ENCODE data around the gene C4orf54. TPM values are rescaled to one million over a fixed set of nuclear protein-coding genes. Genes with fewer than 3 reads are reported as not detected.

C4orf54 gene
- total RNA-seq, 1 experiment from 2014 or later: not detected

GRCh38 chr4:99608417-99608816 lies 49.2 kb downstream of the C4orf54 start:
- H3K36me3 ChIP-seq (ENCODE audit: control insufficient read depth, insufficient read depth, low read length): no peaks in the 10 kb centered on the region
- ChIA-PET CTCF (no interaction called here), POLR2A (no interaction called here)
- in situ Hi-C loops (cut with HindIII; ENCODE audit: low pct_unique_long_range_greater_than_20kb, low sequenced_read_pairs) (no loop called here), intact Hi-C loops (cut with micrococcal nuclease; ENCODE audit: unreplicated experiment) (no loop called here)
- no peak overlapping the region for H3K4me3 ChIP-seq (ENCODE audit: low read depth in 2 of 2, low read length in 2 of 2)
- H3K4me1 ChIP-seq (ENCODE audit: control insufficient read depth, insufficient read depth, low read length): no peaks in the 10 kb centered on the region
- no peak overlapping the region for H3K27ac ChIP-seq (ENCODE audit: low read length)
- no TSS peak for BruUV-seq (replicated peaks)
- DNase-seq (ENCODE audit: low read depth, low spot score) (no peak), ATAC-seq (no peak)
- H3K9me3 ChIP-seq (ENCODE audit: control insufficient read depth, insufficient read depth, low read depth, low read length): no peaks in the 10 kb centered on the region
- no peaks in the 10 kb centered on the region for H3K27me3 ChIP-seq (ENCODE audit: control insufficient read depth, insufficient read depth, low read length)
- TF ChIP-seq REST (IDR thresholded peaks at IDR 0.05; ENCODE audit: insufficient read depth in 1 of 2, low read depth in 2 of 2, low read length in 1 of 2): no peak
- TF ChIP-seq CTCF (IDR thresholded peaks at IDR 0.05): no peak
- no peak for TF ChIP-seq POLR2AphosphoS5 (IDR thresholded peaks at IDR 0.05; ENCODE audit: low read depth, low read length)
- no peak for TF ChIP-seq SIN3A (IDR thresholded peaks at IDR 0.05; ENCODE audit: borderline replicate concordance, insufficient read depth, low read depth, low read length)
- no peak for TF ChIP-seq TCF7L2 (IDR thresholded peaks at IDR 0.05; ENCODE audit: low read depth, low read length)

Other genes starting within 250 kb of the C4orf54 start
- not detected for gene ADH7, start 222.5 kb downstream of the C4orf54 start, total RNA-seq (2021; ENCODE audit: unreplicated experiment)
- gene C4orf17, start 146.8 kb downstream of the C4orf54 start, total RNA-seq (2021; ENCODE audit: unreplicated experiment): not detected
- gene TRMT10A, start 93.8 kb downstream of the C4orf54 start, total RNA-seq (2021; ENCODE audit: unreplicated experiment): 1.4 TPM
- 0.26 TPM for gene MTTP, start 83.0 kb downstream of the C4orf54 start, total RNA-seq (2021; ENCODE audit: unreplicated experiment)
- not detected for gene DAPP1, start 159.0 kb upstream of the C4orf54 start, total RNA-seq (2021; ENCODE audit: unreplicated experiment)
- gene LAMTOR3, start 236.6 kb upstream of the C4orf54 start, total RNA-seq (2021; ENCODE audit: unreplicated experiment): 20.3 TPM